ENCODE results near the gene VAMP5.
"Not testable (repeated sequence)": the region's sequence is repeated elsewhere in the genome, so short reads cannot be mapped to it uniquely, and the experiment has no call there.

The VAMP5 gene

GRCh38 chr2:85600951-85601770 lies 16.9 kb downstream of the VAMP5 start:
- DNase-seq, result no peak
- Mint-ChIP-seq H3K4me1 (peaks cover 50% of the 10 kb centered on the region), H3K27ac (no peak overlapping the region), H3K36me3 (ENCODE audit: low read depth) (peaks cover 5% of the 10 kb centered on the region), H3K4me3 (peak overlapping the region; percentile 88), H3K27me3 (ENCODE audit: low read depth, poor library complexity) (no peaks in the 10 kb centered on the region), H3K9me3 (no peaks in the 10 kb centered on the region)
- TF ChIP-seq, protein P1, sequence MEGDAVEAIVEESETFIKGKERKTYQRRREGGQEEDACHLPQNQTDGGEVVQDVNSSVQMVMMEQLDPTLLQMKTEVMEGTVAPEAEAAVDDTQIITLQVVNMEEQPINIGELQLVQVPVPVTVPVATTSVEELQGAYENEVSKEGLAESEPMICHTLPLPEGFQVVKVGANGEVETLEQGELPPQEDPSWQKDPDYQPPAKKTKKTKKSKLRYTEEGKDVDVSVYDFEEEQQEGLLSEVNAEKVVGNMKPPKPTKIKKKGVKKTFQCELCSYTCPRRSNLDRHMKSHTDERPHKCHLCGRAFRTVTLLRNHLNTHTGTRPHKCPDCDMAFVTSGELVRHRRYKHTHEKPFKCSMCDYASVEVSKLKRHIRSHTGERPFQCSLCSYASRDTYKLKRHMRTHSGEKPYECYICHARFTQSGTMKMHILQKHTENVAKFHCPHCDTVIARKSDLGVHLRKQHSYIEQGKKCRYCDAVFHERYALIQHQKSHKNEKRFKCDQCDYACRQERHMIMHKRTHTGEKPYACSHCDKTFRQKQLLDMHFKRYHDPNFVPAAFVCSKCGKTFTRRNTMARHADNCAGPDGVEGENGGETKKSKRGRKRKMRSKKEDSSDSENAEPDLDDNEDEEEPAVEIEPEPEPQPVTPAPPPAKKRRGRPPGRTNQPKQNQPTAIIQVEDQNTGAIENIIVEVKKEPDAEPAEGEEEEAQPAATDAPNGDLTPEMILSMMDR (IDR thresholded peaks at IDR 0.05), result no peak

GRCh38 chr2:85601771-85602475 lies 17.7 kb downstream of the VAMP5 start:
- Mint-ChIP-seq H3K9me3 (no peaks in the 10 kb centered on the region), H3K27ac (peak overlapping the region; percentile 57), H3K4me1 (peaks cover 43% of the 10 kb centered on the region), H3K36me3 (ENCODE audit: low read depth) (peaks cover 8% of the 10 kb centered on the region), H3K27me3 (ENCODE audit: low read depth, poor library complexity) (no peaks in the 10 kb centered on the region), H3K4me3 (peak overlapping the region; percentile 88)
- TF ChIP-seq, protein P1 (IDR thresholded peaks at IDR 0.05), result no peak
- DNase-seq, result peak; percentile 72

- TF ChIP-seq, protein P1 (IDR thresholded peaks at IDR 0.05), result no peak
- Mint-ChIP-seq H3K27me3 (ENCODE audit: low read depth, poor library complexity) (no peaks in the 10 kb centered on the region), H3K4me3 (peak within 1 kb of the TSS; percentile 90), H3K9me3 (no peaks in the 10 kb centered on the region), H3K36me3 (ENCODE audit: low read depth) (peaks cover 13% of the 10 kb centered on the region), H3K4me1 (peaks cover 39% of the 10 kb centered on the region), H3K27ac (peak within 1 kb of the TSS; percentile 97)
- peak; percentile 89 for DNase-seq
These were observed 18.4 kb downstream of the VAMP5 start, which contains the start of gene TMEM150A for GRCh38 chr2:85602476-85603234. Gene TMEM150A (minus strand): TSS chr2:85602698. CDS start chr2:85601948, 750 bp downstream.

- H3K9me3 Mint-ChIP-seq; H3K27me3 Mint-ChIP-seq (ENCODE audit: low read depth, poor library complexity); H3K4me3 Mint-ChIP-seq; DNase-seq: not testable (repeated sequence)
- H3K4me1 Mint-ChIP-seq, result peaks cover 50% of the 10 kb centered on the region
- H3K36me3 Mint-ChIP-seq (ENCODE audit: low read depth), result peaks cover 25% of the 10 kb centered on the region
- H3K27ac Mint-ChIP-seq, result peak overlapping the region; percentile 84
These were observed 19.9 kb downstream of the VAMP5 start for GRCh38 chr2:85604133-85604444.

DNA sequence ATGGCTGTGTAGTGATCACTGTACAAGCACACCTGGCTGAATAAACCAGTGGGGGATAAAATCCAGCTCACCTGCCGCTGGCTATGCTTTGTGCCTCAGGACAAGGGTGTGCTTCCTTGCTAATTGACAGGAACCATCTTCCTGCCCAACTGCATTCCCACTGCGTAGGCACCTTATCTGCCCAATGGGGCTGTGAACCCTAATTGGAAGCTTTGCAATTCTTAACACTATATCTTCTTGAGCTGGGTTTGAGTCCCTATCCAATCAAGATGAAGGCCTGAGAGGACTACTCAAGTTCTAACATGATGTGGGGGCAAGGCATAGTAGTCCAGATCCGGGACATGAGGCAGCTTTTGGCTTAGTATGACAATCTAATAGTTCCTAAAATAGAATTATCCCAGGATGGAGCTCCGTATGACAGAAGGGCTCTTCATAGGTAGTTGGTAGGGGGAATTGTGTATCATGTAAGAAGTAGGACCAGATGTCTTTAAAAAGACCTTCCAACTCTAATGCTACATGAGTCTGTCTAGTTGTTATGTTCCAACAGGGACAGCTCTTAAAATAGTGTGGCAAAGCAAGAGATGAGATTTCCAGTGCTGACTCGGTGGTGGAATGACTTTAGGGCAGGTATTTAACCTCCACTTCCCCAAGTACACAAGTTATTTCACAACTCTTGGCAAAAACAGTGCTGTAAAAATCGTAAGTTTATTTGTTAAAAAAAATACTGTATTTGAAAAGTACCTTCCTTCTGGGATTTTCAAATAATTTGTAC lies 20.5 kb downstream of the VAMP5 start:
- H3K4me3 Mint-ChIP-seq, result peak overlapping the region; percentile 34
- no peak overlapping the region for H3K27ac Mint-ChIP-seq
- no peaks in the 10 kb centered on the region for H3K9me3 Mint-ChIP-seq
- DNase-seq, result no peak
- TF ChIP-seq, protein P1 (IDR thresholded peaks at IDR 0.05), result no peak
- H3K36me3 Mint-ChIP-seq (ENCODE audit: low read depth), result peaks cover 32% of the 10 kb centered on the region
- no peaks in the 10 kb centered on the region for H3K27me3 Mint-ChIP-seq (ENCODE audit: low read depth, poor library complexity)
- H3K4me1 Mint-ChIP-seq, result peaks cover 55% of the 10 kb centered on the region
